Measurements from ENCODE around the gene TBL1XR1. TPM values are rescaled to one million over a fixed set of nuclear protein-coding genes. Genes with fewer than 3 reads are reported as not detected.

The TBL1XR1 gene
- total RNA-seq, 1 donor from 2014 or later: 203 TPM

- no peaks in the 10 kb centered on the region for H3K27me3 ChIP-seq (ENCODE audit: control insufficient read depth, insufficient read depth, low read length)
- FAIRE-seq: no peak
- TF ChIP-seq CTCF (IDR thresholded peaks at IDR 0.05; ENCODE audit: insufficient read depth, low read length, severe bottlenecking): no peak
- H3K4me3 ChIP-seq (ENCODE audit: low read depth, low read length): no peak overlapping the region
- no peak for DNase-seq (ENCODE audit: low read depth)
- no peaks in the 10 kb centered on the region for H3K36me3 ChIP-seq (ENCODE audit: control insufficient read depth, insufficient read depth, low read length)
Measured at GRCh38 chr3:177123822-177124221, 73.5 kb downstream of the TBL1XR1 start.

- TF ChIP-seq CTCF (IDR thresholded peaks at IDR 0.05; ENCODE audit: insufficient read depth, low read length, severe bottlenecking): no peak
- Histone ChIP-seq H3K27me3 (ENCODE audit: control insufficient read depth, insufficient read depth, low read length) (no peaks in the 10 kb centered on the region), H3K4me3 (ENCODE audit: low read depth, low read length) (no peak overlapping the region), H3K36me3 (ENCODE audit: control insufficient read depth, insufficient read depth, low read length) (no peaks in the 10 kb centered on the region)
- no peak for FAIRE-seq
- no peak for DNase-seq (ENCODE audit: low read depth)
Measured at GRCh38 chr3:177122183-177122856, 75.0 kb downstream of the TBL1XR1 start.

- TF ChIP-seq CTCF (IDR thresholded peaks at IDR 0.05; ENCODE audit: insufficient read depth, low read length, severe bottlenecking): no peak
- H3K4me3 ChIP-seq (ENCODE audit: low read depth, low read length): no peak overlapping the region
- no peaks in the 10 kb centered on the region for H3K27me3 ChIP-seq (ENCODE audit: control insufficient read depth, insufficient read depth, low read length)
- no peaks in the 10 kb centered on the region for H3K36me3 ChIP-seq (ENCODE audit: control insufficient read depth, insufficient read depth, low read length)
- FAIRE-seq (no peak), DNase-seq (ENCODE audit: low read depth) (no peak)
Measured at GRCh38 chr3:177119829-177120228, 77.5 kb downstream of the TBL1XR1 start.

- no peak for FAIRE-seq
- no peaks in the 10 kb centered on the region for H3K36me3 ChIP-seq (ENCODE audit: control insufficient read depth, insufficient read depth, low read length)
- DNase-seq (ENCODE audit: low read depth): no peak
- H3K4me3 ChIP-seq (ENCODE audit: low read depth, low read length): no peak overlapping the region
- no peaks in the 10 kb centered on the region for H3K27me3 ChIP-seq (ENCODE audit: control insufficient read depth, insufficient read depth, low read length)
- TF ChIP-seq CTCF (IDR thresholded peaks at IDR 0.05; ENCODE audit: insufficient read depth, low read length, severe bottlenecking): no peak
Measured at GRCh38 chr3:177114253-177114652, 83.0 kb downstream of the TBL1XR1 start.

- Histone ChIP-seq H3K27me3 (ENCODE audit: control insufficient read depth, insufficient read depth, low read length) (no peaks in the 10 kb centered on the region), H3K36me3 (ENCODE audit: control insufficient read depth, insufficient read depth, low read length) (no peaks in the 10 kb centered on the region), H3K4me3 (ENCODE audit: low read depth, low read length) (no peak overlapping the region)
- FAIRE-seq (no peak), DNase-seq (ENCODE audit: low read depth) (peak; percentile 51)
- TF ChIP-seq CTCF (IDR thresholded peaks at IDR 0.05; ENCODE audit: insufficient read depth, low read length, severe bottlenecking): no peak
Measured at GRCh38 chr3:177111541-177111949, 85.7 kb downstream of the TBL1XR1 start.

- Histone ChIP-seq H3K36me3 (ENCODE audit: control insufficient read depth, insufficient read depth, low read length) (no peaks in the 10 kb centered on the region), H3K27me3 (ENCODE audit: control insufficient read depth, insufficient read depth, low read length) (no peaks in the 10 kb centered on the region), H3K4me3 (ENCODE audit: low read depth, low read length) (no peak overlapping the region)
- no peak for TF ChIP-seq CTCF (IDR thresholded peaks at IDR 0.05; ENCODE audit: insufficient read depth, low read length, severe bottlenecking)
- FAIRE-seq: peak; percentile 84
- DNase-seq (ENCODE audit: low read depth): peak; percentile 37
Measured at GRCh38 chr3:177110895-177111294, 86.4 kb downstream of the TBL1XR1 start.

Data from bronchial epithelial cell (primary cell).